Activated CD8-positive, alpha-beta memory T cell treated with anti-CD3 and anti-CD28 coated beads, Interleukin-2, amount 10 ng/mL, durations not matched to agents 7 days and 5 days (primary cell): Measurements from ENCODE around the gene TRIM24. TPM values are rescaled to one million over a fixed set of nuclear protein-coding genes. Genes with fewer than 3 reads are reported as not detected.

Experiments
- ATAC-seq: fragments of 150-1000 bp; cut with Tn5 transposase; one replicate; pipeline ENCODE4 v1.10.0; 2021; ENCODE audit warnings: moderate library complexity
- CTCF ChIA-PET: fragments of 350-600 bp; sonication (Branson Sonifier 250); formaldehyde crosslinking; loops from one replicate; lab custom pipeline; 2021; ENCODE audit warnings: antibody characterized with exemption; lab: Charles Lee
- DNase-seq: peaks from one replicate; pipeline ENCODE4 v3.0.0-alpha.2; 2020
- H3K27ac Mint-ChIP-seq: one replicate; pipeline ENCODE4 v1.8.0; 2021; ENCODE audit warnings: mild to moderate bottlenecking, mixed read lengths
- H3K27me3 Mint-ChIP-seq: one replicate; pipeline ENCODE4 v1.8.0; 2021; ENCODE audit warnings: mixed read lengths
- H3K36me3 Mint-ChIP-seq: one replicate; pipeline ENCODE4 v1.8.0; 2021; ENCODE audit warnings: mild to moderate bottlenecking, mixed read lengths
- H3K4me1 Mint-ChIP-seq: one replicate; pipeline ENCODE4 v1.8.0; 2021; ENCODE audit warnings: mixed read lengths
- H3K4me3 Mint-ChIP-seq: one replicate; pipeline ENCODE4 v1.8.0; 2021; ENCODE audit warnings: mild to moderate bottlenecking, moderate library complexity, mixed read lengths
- H3K9me3 Mint-ChIP-seq: one replicate; pipeline ENCODE4 v1.8.0; 2022; ENCODE audit warnings: low read depth, mixed read lengths
- total RNA-seq, 2 experiments: library from RNA; stranded (reverse); gene quantifications; one replicate each; pipeline ENCODE4 v1.2.3, GENCODE V29; 2021

Gene TRIM24
- total RNA-seq, 2 experiments from 2014 or later, result 17.7 to 20.2 TPM

- Mint-ChIP-seq H3K36me3 (peaks cover 1% of the 10 kb centered on the region), H3K4me1 (peaks cover 25% of the 10 kb centered on the region), H3K27ac (no peak overlapping the region), H3K4me3 (no peak overlapping the region), H3K9me3 (no peaks in the 10 kb centered on the region), H3K27me3 (peaks cover 5% of the 10 kb centered on the region)
- ATAC-seq (no peak), DNase-seq (no peak)
- CTCF ChIA-PET, result no interaction called here
These were observed 162.8 kb downstream of the TRIM24 start for GRCh38 chr7:138622841-138623240.

GRCh38 chr7:138625084-138625848 is 165.2 kb downstream of the TRIM24 start:
- Mint-ChIP-seq H3K27me3 (peaks cover 7% of the 10 kb centered on the region), H3K9me3 (no peaks in the 10 kb centered on the region), H3K36me3 (peaks cover 1% of the 10 kb centered on the region), H3K27ac (peak overlapping the region; percentile 68), H3K4me3 (no peak overlapping the region), H3K4me1 (peaks cover 25% of the 10 kb centered on the region)
- DNase-seq, result no peak
- CTCF ChIA-PET, result interaction anchor here (1.6 kb wide), 1 partner anchor 21 kb away, joined by 3 read pairs; no protein-coding TSS in a partner anchor
- peak; percentile 47 for ATAC-seq

- no peaks in the 10 kb centered on the region for H3K9me3 Mint-ChIP-seq
- no peak for DNase-seq
- H3K4me1 Mint-ChIP-seq, result peaks cover 25% of the 10 kb centered on the region
- H3K36me3 Mint-ChIP-seq, result peaks cover 1% of the 10 kb centered on the region
- peaks cover 7% of the 10 kb centered on the region for H3K27me3 Mint-ChIP-seq
- CTCF ChIA-PET, result no interaction called here
- peak overlapping the region; percentile 68 for H3K27ac Mint-ChIP-seq
- peak; percentile 42 for ATAC-seq
- no peak overlapping the region for H3K4me3 Mint-ChIP-seq
These were observed 165.8 kb downstream of the TRIM24 start for GRCh38 chr7:138625849-138626230.

- CTCF ChIA-PET, result no interaction called here
- Mint-ChIP-seq H3K4me1 (peaks cover 25% of the 10 kb centered on the region), H3K27me3 (peaks cover 9% of the 10 kb centered on the region), H3K27ac (no peak overlapping the region), H3K4me3 (no peak overlapping the region), H3K36me3 (peaks cover 1% of the 10 kb centered on the region), H3K9me3 (no peaks in the 10 kb centered on the region)
- DNase-seq, result no peak
- no peak for ATAC-seq
These were observed 166.8 kb downstream of the TRIM24 start for GRCh38 chr7:138626846-138627245.

- Mint-ChIP-seq H3K4me1 (peaks cover 25% of the 10 kb centered on the region), H3K4me3 (no peak overlapping the region), H3K36me3 (peaks cover 1% of the 10 kb centered on the region), H3K27ac (no peak overlapping the region), H3K9me3 (no peaks in the 10 kb centered on the region), H3K27me3 (peaks cover 9% of the 10 kb centered on the region)
- DNase-seq (no peak), ATAC-seq (no peak)
- CTCF ChIA-PET, result no interaction called here
These were observed 167.3 kb downstream of the TRIM24 start for GRCh38 chr7:138627361-138627760.

GRCh38 chr7:138630059-138630610 is 170.1 kb downstream of the TRIM24 start:
- Mint-ChIP-seq H3K4me1 (peaks cover 17% of the 10 kb centered on the region), H3K27me3 (peaks cover 5% of the 10 kb centered on the region), H3K36me3 (peaks cover 1% of the 10 kb centered on the region), H3K9me3 (no peaks in the 10 kb centered on the region), H3K27ac (no peak overlapping the region), H3K4me3 (no peak overlapping the region)
- DNase-seq (no peak), ATAC-seq (no peak)
- CTCF ChIA-PET, result no interaction called here

- ATAC-seq (no peak), DNase-seq (no peak)
- H3K27ac Mint-ChIP-seq, result no peak overlapping the region
- CTCF ChIA-PET, result interaction anchor here (0.8 kb wide), 1 partner anchor 8 kb away, joined by 3 read pairs; no protein-coding TSS in a partner anchor
- H3K4me1 Mint-ChIP-seq, result no peaks in the 10 kb centered on the region
- no peak overlapping the region for H3K4me3 Mint-ChIP-seq
- H3K36me3 Mint-ChIP-seq, result no peaks in the 10 kb centered on the region
- no peaks in the 10 kb centered on the region for H3K9me3 Mint-ChIP-seq
- peaks cover 5% of the 10 kb centered on the region for H3K27me3 Mint-ChIP-seq
These were observed 172.3 kb downstream of the TRIM24 start for GRCh38 chr7:138632384-138632783.

- H3K9me3 Mint-ChIP-seq, result no peaks in the 10 kb centered on the region
- H3K27me3 Mint-ChIP-seq, result peaks cover 5% of the 10 kb centered on the region
- no peaks in the 10 kb centered on the region for H3K4me1 Mint-ChIP-seq
- ATAC-seq (no peak), DNase-seq (no peak)
- no peaks in the 10 kb centered on the region for H3K36me3 Mint-ChIP-seq
- H3K4me3 Mint-ChIP-seq, result no peak overlapping the region
- no peak overlapping the region for H3K27ac Mint-ChIP-seq
- CTCF ChIA-PET, result no interaction called here
These were observed 173.0 kb downstream of the TRIM24 start for GRCh38 chr7:138632826-138633602.

Other genes with a start within 250 kb of the TRIM24 start
- gene SVOPL, start 241.1 kb downstream of the TRIM24 start, total RNA-seq, result not detected